ENCODE measurements around the gene MIB1.

Gene MIB1

DNA sequence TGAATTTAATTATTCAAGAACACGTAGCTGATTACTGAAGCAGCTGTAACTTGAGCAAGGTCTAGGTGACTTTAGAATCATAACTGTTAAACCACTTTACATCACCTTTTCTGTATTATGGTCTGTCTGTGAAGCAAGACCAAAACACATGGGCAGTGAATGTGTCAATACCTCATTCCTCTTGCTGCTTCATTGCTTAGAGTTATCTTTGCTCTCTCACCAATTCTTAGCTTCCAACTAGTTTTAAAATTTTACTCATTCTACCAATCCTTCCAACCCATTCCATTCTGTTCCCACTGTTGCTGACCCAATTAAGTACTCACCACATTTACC is 80.2 kb downstream of the MIB1 start:
- DNase-seq: no peak

DNA sequence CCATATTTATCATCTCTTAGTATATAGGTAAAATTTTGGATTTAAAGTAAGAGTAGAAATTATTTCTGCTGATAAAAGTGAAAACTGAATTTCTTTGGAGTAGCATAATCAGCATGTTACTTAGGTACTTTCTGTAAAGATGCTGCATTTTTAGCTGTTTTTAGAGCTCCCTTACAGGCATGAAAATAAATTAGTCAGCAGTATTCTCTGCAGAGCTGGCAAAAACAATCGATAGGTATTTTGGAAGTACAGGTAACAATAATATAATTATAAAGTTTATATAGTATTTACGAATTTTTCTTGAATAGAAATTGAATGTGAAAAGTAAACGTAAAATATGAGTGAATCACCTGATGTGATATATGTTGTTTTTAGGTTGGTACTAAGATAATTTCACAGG is 83.3 kb downstream of the MIB1 start:
- no peak for DNase-seq

DNA sequence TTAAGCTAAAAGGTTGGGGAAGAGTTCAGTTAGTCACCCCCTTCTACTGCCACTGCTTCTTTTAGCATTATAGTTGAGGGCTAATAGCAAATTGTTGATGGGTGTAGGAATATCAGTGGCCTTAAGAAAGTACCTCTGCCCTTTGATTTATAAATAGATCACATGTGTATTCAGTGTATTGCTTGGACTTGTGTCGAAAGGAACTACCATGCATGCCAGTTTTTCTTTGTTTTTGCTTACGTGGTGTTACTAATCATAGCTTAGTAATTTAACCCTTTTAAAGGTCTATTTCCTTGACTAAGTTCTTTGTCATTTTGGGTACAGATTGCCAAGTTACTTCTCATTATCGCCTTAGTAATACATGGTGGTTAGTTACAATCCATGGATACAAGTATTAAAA is 85.6 kb downstream of the MIB1 start:
- no peak for DNase-seq

DNA sequence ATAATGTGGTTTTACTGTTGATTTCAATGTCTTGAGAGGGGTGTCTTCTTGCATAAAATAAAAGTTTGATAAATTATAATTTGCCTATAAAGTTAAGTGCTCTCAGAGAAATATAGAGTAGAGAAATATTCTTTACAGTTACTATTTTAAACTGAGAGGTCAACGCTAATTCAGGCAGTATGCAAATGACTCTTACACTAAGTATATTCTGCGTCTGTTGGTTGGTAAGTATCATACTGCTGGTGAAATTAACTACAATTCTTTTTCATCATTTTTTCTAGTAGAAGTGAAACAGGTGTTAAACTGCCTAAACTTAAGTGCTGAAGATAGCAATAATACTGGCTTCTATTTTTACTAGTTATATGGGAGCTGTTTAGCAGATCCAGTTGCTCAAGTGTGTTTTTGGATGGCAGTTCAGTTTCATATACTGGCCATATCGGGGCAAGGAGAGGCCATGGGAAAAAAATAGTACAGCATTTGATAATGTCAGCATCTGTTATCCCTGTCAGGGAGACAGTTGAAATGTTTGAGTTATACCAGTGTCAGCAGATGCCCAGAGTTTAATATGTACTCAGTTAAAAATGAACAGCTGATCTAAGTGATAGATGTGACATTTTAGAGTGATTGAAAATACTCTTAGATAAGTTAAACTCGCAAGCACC is 86.2 kb downstream of the MIB1 start:
- no peak for DNase-seq

DNA sequence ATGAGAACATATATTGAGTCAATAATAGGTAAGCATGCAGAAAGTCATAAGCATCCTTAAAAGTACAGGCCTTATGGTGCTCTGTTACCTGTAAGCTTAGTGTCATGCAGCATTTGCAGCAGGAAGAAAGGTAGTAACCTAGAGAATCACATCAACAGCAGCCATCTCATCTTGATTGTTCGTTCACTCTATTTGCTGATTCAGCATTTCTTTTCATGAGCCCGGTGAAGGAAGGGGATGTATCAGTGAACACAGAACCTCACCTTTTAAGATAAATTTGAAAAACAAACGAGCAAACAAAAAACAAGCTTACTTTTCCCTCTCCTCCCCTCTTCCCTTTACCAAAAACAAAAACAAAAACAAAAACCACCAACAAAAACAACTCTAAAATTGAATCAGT is 89.9 kb downstream of the MIB1 start:
- DNase-seq: no peak

DNA sequence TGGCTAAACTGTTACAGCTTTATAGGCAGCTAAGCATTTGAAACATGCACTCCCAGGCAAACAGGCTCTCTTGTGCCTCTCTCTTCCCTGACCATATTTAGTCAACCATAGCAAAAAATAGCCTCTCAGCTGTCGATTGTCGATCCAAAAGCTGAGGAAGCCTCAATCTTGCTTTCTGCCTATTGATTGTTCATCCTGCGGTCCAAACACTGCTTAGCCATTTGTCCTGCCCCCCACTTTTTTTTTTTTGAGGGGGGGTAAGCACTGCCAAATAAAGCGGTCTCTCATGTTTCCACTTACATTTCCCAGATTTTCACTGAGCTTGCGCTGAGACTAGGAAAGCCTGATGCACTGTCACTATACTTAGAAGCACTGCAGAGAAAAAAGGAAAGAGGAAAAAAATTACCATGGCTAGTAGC is 90.8 kb downstream of the MIB1 start:
- DNase-seq: no peak

DNA sequence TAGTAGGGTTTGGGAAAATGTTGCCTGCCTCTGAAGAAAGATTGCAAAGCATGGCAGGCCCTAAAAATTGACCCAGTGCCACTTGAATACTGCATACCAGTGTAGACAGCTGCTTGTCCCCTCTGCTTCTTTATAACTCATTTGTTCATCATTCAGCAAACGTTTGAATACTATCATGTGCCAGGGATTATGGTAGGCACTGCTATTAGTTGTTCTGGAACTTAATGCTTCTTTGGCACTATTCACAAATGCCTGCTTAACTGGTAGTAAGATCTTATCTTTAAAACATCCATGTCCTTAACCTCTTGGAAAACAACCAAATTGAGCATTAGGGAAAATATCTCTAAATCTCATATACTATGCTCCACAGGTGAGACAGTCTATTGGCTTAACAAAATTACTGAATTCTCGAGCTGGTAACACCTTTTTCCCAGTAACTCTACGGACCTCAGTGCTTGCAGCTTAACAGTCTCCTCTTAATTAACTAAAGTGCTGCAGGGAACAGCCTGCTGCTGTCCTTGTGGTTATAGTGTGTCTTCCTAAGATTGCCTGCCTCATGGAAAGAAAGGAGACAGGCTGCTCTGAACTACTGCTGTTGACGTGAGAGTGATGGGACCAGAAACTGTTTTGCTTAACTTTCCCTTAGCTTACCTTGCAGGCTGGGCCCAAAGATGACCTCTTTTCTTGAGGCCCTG is 93.2 kb downstream of the MIB1 start:
- no peak for DNase-seq

DNA sequence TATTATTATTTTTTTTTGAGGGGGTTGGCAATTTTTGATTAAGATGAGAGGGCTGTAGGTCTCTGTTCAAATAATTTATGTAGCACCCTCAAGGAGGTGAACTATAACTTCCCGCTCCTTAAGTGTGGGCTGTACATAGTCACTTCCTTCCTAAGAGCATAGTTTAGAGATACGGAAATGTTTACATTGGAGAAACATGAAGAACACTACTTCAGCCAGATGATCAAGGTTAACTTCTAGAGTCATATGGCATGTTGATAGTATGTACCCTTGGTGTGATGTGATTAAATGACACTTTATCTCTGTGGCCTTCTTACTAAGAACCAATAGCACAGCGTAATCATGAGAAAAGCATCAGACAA is 93.7 kb downstream of the MIB1 start:
- DNase-seq: no peak

DNA sequence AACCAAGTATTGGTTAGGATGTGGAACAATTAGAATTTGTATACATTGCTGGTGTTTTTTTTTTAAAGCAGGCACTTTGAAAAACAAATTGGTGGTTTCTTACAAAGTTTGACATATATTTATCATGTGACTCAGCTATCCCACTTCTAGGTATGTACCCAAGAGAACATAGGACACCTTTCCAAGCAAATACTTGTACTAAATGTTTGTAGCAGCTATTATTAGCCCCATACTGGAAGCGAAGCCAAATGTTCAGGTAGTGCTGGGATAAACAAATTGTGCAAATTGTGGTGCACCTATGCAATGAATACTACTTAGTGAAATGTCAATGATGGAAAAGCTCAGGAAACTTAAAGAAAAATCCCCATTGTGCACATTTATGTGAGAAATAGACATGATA is 101.0 kb downstream of the MIB1 start:
- DNase-seq: no peak

DNA sequence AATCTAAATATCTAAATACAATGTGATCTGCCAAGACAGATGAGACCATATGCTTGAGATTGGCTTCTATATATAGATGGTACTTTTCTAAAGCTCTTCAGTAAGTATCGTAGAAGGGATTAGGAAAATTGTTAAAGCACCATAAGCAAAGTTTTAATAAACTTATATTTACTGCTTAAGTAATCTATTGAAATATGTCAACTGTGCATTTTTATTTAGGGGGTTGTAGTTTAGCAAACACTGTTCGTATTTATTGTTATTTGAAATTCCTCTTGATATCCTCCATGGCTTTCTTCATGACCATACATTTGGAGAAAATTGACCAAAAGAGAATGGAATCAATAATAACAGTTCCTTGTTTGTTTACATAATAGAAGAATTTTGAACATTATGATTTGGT is 102.7 kb downstream of the MIB1 start:
- no peak for DNase-seq

DNA sequence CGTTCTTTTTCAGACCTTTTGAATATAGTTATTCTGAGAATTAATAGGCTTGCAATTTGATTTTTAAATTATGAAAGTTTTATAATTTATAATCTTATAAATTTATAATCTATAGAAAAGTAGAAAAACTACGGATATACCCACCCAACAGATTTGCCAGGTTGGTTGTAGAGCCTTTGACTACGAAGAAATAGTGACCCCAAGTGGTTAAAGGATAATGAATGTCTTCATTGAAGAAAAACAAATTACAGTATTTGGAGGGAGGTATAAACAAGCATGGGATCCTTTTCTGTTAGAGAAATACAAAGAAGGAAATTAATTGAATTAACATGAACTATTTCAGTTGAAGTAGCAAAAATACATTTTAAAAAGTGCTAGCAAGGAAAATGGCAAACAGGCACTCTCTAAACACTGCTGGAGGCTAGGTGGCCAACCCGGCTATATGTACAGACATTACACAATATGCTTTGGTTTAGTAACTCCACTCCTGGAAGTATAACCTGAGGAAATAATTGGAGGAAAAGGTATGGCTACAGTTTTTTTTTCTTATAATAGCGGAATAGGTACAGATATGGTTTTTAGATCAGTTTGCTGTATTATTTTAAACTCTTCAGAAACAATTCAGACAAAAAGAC is 110.9 kb downstream of the MIB1 start:
- no peak for DNase-seq

DNA sequence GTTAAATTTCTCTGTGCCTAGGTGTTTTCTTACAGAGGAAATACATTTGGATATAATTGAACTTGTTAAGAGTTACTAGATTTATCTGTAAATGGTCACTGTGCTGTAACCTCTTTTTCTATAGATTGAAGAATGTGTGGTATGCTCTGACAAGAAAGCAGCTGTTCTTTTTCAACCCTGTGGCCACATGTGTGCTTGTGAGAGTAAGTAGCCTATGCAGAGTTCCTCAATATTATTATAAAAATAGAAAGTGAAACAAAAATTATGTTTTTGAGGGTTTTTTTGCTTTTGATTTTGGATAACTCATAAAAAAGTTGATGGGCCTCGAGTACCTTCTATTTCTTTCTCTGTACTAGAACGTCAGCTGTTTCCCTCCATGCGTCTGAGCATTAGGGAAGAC is 112.4 kb downstream of the MIB1 start:
- DNase-seq: no peak

DNA sequence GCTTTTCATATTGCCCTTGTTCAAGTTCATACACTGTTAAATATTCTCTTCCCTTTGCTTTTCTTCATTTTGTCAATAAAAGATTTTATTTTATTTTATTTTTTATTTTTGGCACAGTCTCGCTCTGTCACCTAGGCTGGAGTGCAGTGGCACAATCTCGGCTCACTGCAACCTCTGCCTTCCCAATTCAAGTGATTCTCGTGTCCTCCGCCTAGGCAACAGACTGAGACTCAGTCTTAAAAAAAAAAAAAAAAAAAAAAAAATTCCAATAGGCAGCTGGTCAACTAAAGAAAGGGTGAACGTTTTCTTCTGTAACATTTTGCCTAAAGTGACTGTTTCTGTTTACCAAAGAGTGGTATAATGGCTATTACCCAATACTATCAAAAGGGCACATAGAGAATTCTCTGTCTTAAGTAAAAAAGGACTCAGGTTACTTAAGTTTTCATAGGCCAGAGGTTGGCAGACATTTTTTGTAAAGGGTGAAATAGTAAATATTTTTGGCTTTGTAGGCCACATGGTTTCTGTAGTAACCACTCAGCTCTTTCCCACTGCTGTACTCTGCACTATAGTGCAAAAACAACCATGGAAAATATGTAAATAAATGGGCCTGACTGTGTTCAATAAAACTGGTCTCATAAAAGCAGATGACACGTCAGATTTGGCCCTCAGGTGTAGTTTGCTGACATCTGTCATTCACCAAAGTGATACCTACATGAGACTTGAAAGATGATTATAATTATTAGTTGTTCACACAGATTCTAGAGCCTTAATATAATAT is 113.4 kb downstream of the MIB1 start:
- no peak for DNase-seq

DNA sequence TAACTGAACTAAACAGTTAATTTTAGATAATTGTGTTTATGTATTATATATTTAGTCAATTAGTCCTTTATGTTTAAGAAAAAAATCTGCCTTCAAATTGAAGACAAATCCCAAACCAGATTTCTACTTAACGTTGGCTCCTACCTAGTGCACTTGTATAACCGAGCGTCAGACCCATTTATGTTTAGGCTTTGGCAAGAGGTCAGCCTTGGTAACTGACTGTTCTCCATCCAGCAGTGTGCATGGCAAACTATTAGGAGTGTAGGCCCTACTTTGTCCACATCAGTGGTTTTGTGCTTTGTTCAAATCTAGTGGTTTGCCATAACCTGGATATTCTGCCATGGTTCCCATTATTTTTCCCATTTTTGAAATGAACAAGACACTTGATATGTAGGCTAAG is 114.8 kb downstream of the MIB1 start:
- no peak for DNase-seq

DNA sequence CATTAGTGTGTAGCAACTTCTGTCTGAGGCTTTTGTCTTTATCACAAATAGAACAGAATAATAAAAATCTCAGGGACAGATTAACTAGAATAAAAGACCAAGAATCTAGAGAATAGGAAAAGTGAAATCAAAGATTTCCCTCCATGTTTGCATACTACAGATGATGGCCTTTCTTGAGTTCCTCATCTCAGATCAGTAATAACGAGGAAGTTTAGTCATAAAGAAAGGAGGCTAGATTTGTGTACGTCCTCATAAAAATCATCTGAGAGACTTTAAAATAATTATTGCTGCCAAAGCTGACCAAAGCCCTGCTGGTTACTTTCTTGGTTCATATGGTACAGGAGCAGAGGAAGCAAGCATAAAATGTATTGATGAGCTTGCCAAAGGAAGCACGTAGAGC is 117.3 kb downstream of the MIB1 start:
- DNase-seq: no peak

DNA sequence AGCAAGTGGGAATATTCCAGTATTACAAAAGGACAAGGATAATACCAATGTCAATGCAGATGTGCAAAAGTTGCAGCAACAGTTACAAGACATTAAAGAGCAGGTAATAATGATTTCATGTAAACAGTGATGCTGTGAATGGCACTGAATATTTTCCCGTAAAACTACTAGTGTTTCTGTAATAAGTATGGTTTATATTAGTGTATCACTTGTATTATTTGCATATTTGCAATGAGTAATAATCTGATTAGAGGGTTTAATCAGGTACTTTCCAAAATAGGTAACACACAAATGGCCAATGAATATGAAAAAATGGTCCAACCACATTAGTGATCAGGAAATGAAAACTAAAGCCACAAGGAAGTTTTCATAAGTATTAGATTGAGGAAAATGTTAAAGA is 118.0 kb downstream of the MIB1 start:
- DNase-seq: no peak

DNA sequence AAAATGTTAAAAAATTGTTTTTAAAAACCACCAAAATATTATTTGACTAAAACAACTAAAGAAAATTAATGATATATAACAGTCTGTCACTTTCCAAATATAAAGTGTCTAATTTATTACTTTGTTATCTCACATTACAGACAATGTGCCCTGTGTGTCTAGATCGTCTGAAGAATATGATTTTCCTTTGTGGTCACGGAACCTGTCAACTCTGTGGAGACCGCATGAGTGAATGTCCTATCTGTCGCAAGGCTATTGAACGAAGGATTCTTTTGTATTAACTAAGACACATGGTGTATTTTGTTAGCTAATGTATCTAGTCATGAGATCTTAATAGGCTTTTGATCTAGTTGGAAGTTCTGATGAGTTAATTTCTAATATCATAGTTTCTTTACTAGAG is 123.8 kb downstream of the MIB1 start:
- DNase-seq: no peak

DNA sequence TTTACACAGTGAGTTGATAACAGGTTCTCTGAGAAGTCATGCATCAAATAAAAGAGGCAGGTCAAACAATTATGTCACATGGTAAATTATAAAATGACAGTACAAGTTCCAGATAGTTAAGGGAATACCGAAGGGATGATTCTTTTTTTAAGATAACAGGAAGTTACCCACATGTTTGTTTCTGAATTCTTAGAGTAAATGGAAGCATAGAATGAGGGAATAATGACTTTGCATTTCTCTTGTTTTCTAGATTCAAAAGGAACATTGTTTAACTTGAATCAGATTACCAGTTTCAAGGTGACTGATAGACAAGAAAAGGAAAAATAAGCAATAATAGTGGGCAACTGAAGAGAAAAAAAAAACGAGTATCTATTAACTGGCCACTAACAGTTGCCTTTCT is 124.5 kb downstream of the MIB1 start:
- no peak for DNase-seq

DNA sequence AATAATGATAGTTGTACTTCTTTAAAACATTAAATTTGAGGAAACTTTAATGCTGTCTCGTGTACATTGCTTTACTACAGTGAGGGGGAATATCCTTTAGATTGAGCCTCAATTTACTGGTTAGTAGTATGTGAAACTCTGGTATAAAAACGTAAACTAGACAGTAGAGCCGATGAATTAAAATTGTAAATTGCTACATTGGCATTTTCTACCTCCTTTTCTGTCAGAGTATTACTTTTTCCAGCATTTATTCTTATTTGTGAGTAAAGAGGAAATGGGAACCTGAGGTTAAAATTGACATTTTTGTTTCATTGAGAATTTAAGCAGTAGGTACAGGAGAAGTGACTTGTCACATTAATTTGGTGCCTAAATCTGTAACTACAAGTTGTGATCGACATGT is 128.2 kb downstream of the MIB1 start:
- no peak for DNase-seq

DNA sequence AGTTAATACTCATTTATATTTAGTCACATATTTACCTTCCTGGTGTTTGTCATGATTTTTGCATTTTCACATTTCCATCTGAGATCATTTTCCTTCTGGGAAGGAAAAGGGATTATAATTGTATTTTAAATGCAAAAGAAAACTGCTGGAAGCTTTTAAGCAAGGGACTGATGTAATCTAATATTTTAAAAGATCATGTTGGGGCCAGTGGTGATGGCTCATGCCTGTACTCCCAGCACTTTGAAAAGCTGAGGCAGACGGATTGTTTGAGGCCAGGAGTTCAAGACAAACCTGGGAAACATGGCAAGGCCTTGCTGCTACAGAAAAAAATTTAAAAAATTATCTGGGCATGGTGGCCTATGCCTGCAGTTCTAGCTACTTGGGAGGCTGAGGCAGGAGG is 149.0 kb downstream of the MIB1 start:
- DNase-seq: no peak

DNA sequence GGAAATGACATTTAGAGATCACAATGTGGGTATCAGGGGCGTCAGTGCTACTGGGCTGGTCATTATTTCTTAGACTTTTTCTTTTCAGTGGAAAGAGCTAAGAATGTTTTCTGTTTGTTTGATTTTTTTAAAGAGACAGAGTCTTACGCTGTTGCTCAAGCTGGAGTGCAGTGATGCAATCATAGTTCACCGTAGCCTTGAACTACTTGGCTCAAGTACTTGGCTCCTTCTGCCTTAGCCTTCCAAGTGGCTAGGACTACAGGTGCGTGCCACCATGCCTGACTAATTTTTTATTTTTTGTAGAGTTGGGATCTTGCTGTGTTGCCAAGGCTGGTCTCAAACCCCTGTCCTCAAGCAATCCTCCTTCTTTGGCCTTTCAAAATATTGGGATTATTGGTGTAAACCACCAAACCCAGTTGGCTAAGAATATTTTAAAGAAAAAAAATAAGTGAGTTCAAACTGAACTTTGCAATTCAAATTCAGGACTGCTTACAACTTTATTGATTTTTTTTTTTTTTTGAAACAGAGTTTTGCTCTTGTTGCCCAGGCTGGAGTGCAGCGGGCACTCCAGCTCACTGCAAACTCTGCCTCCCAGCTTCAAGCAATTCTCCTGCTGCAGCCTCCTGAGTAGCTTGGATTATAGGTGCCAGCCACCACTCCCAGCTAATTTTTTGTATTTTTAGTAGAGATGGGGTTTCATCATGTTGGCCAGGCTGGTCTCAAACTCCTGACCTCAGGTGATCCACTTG is 154.2 kb downstream of the MIB1 start:
- DNase-seq: no peak

DNA sequence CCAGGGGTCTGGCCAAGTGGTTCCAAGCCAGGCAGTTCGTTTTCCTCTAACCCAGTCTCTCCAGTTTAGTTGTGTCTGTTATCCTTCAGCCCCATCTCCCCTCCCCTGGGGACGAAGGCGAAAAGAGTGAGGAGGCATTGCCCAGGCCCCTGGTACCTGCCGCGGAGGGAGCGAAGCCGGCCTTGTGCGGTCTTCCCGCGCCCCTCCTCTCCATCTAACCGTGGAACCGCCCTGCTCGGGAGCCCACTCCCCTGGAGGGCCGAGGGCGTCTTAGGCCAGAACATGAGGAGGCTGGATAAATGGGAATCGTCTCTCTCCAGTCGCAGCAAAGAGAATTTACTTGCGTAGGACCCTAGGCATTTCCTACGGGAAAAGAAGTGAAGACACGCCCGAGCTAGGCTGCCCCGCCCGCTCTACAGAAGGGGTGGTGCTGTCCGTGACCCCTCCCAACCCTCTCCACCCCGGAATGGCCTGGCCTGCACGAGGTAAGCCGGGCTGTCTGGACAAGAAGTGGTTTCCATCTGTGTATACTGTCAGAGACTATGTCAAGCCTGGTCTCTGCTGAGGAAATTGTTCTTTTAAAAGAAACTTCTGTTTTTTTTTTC is 156.2 kb downstream of the MIB1 start:
- no peak for DNase-seq

DNA sequence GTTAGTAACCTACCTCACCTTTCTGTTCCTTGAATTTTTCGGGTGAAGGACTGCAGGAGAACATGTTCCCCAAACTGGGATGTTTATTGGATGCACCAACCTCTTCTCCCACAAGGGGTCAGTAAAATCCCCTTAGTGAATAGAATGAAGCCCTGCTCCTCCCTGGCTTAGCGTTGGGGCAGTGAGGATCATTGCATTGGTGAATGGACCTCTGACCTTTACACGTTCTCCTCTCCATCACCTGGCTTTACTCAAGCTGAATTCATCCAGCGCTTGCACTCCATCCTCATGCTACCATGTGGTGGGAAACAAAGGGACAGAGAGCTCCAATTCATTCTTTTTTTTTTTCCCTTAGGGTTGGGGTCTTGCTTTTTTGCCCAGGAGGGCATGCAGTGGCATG is 157.2 kb downstream of the MIB1 start:
- DNase-seq: no peak

Data from stimulated activated naive CD4-positive, alpha-beta T cell treated with Interleukin-2 at 50 U/mL for 16 hours (primary cell).